VCaP (cell line): ENCODE data around the gene IL18R1.

Experiments
- H3K27ac ChIP-seq: fragments of 450-650 bp; 2 replicates; pipeline ENCODE4 v1.5.1; 2017
- CTCF ChIP-seq: fragments of 450-650 bp; conservative IDR thresholded peaks from 2 replicates; pipeline ENCODE4 v1.5.1; 2017; ENCODE audit warnings: mild to moderate bottlenecking, moderate library complexity

The IL18R1 gene

GRCh38 chr2:102350137-102350793 lies 5.3 kb upstream of the IL18R1 start:
- no peak for TF ChIP-seq CTCF
- H3K27ac ChIP-seq = no peak overlapping the region

- no peak for TF ChIP-seq CTCF
- H3K27ac ChIP-seq = peak overlapping the region; percentile 57; the same call in 1 of the 2 replicates
Measured at GRCh38 chr2:102356381-102356712, 751 bp downstream of the IL18R1 start.

DNA sequence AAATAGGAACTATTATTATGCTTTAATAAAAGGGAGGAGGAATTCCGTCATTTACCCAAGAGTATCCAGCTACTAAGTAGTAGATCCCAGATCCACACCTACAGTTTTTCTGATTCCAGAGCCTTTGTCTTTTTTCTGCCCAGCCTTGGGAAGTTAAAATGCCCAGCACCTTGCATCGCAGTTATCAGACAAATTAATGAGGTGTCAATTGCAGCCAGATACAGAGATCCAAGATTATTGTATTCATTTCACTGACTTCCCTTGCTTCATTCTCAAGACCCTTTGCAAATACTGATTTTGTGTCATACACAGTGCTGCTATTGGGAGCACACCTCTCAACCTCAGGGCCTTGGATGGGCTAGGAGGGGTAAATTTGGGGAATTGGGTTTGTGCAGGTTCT lies 1.1 kb downstream of the IL18R1 start:
- TF ChIP-seq CTCF = no peak
- no peak overlapping the region for H3K27ac ChIP-seq

DNA sequence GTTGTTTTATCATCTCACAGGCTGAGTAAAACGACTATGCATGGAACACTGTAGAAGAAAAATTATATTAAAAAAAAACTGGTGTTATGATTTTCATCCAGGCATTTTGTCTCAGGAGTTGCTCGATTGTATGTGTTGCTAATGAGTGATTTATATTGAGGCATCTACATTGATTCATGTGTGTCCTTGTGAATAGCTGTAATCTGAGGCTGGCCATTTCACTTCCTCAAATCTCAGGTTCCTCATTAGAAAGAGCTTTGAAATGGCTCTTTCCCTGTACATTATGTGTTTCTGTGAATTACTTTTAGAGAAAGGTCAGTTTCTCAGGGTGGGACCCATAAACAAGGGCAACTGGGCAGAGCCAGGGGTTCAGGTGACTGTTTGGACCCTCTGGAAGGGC lies 2.3 kb downstream of the IL18R1 start:
- TF ChIP-seq CTCF = no peak
- H3K27ac ChIP-seq = no peak overlapping the region

- no peak overlapping the region for H3K27ac ChIP-seq
- no peak for TF ChIP-seq CTCF
Measured at GRCh38 chr2:102358496-102358895, 2.9 kb downstream of the IL18R1 start.

- no peak overlapping the region for H3K27ac ChIP-seq
- no peak for TF ChIP-seq CTCF
Measured at GRCh38 chr2:102359527-102359926, 3.9 kb downstream of the IL18R1 start.

DNA sequence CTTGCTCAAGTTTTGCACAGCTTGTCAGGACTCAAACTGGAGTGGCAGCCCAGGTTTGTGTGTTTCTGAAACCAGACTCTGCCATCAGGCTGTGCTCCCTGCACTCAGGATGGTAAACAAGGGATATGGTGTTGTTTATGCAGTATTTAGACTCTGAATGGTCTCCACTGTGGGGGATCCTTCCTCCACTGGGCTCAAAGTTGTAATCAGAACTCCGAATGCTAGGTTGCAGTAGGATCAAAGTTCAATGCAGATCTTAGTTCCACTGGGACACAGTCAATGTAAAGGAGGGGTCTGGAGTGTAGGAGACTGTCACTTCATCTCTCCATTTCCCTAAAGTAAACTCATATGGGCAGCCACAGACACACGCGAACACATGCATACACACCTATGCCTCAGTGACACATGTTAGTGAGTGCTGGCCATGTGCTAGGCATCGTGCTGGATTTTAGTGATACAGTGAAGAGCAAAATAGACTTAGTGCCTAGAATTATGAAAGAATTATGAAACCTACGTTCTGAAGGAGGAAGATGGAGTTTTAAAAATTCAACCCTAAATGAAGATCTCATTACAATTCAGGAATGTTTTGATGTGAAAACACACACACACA lies 6.1 kb downstream of the IL18R1 start:
- no peak for TF ChIP-seq CTCF
- no peak overlapping the region for H3K27ac ChIP-seq
